Measurements from ENCODE around the gene MAGI1. TPM values are rescaled to one million over a fixed set of nuclear protein-coding genes. Genes with fewer than 3 reads are reported as not detected.

Gene MAGI1
- total and polyA plus RNA-seq, 4 donors = 9.9 to 88.1 (median 24.6) TPM

DNA sequence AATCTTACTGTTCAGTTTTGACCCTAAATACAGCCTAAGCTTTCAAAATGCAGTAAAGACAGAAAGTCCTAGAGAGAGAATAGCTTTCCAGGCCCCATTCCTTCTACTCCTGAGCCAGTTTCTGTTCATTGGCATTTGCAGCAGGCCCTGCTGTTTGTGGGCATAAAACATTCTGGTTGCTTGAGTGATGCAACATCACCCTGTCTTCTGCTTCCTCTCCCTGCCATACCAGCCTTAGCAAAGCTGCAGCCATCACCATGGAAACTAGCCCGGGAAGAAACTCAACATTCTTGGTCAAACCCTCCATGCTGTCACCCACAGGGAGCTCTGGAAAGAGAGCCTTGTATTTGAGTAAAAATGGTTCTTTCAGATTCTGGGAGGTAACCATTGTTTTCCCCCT, 325.7 kb downstream of the MAGI1 start:
- no peaks in the 10 kb centered on the region for H3K27me3 ChIP-seq (ENCODE audit: control insufficient read depth in 3 of 3, insufficient read depth in 3 of 3, low read length in 2 of 3)
- DNase-seq = peak; percentile 44 to 54 (median 48)
- no peak overlapping the region for H3K4me3 ChIP-seq
- H3K9ac ChIP-seq (ENCODE audit: insufficient read depth in 1 of 2, low read length in 2 of 2) = no peak overlapping the region
- WGBS, 2 donors = 41 to 43% methylated on average over 1 of the region's 1 CpG
- ATAC-seq (ENCODE audit: insufficient read depth, low FRiP score) = no peak
- no peak overlapping the region for H3K27ac ChIP-seq (ENCODE audit: low read depth in 1 of 2, low read length in 1 of 2)
- no peaks in the 10 kb centered on the region for H3K9me3 ChIP-seq (ENCODE audit: control insufficient read depth in 4 of 4, insufficient read depth in 3 of 4, low read length in 3 of 4)
- H3K36me3 ChIP-seq (ENCODE audit: control insufficient read depth in 4 of 4, insufficient read depth in 4 of 4, low read length in 4 of 4) = peaks cover 0 to 1% (median 0%) of the 10 kb centered on the region in 4 donors
- TF ChIP-seq, protein P1, sequence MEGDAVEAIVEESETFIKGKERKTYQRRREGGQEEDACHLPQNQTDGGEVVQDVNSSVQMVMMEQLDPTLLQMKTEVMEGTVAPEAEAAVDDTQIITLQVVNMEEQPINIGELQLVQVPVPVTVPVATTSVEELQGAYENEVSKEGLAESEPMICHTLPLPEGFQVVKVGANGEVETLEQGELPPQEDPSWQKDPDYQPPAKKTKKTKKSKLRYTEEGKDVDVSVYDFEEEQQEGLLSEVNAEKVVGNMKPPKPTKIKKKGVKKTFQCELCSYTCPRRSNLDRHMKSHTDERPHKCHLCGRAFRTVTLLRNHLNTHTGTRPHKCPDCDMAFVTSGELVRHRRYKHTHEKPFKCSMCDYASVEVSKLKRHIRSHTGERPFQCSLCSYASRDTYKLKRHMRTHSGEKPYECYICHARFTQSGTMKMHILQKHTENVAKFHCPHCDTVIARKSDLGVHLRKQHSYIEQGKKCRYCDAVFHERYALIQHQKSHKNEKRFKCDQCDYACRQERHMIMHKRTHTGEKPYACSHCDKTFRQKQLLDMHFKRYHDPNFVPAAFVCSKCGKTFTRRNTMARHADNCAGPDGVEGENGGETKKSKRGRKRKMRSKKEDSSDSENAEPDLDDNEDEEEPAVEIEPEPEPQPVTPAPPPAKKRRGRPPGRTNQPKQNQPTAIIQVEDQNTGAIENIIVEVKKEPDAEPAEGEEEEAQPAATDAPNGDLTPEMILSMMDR (IDR thresholded peaks at IDR 0.05; ENCODE audit: control extremely low read depth, extremely low read depth) = no peak
- H3K4me1 ChIP-seq (ENCODE audit: control insufficient read depth in 5 of 5, insufficient read depth in 5 of 5, low read length in 5 of 5) = peaks cover 0 to 26% (median 4%) of the 10 kb centered on the region in 5 donors

DNA sequence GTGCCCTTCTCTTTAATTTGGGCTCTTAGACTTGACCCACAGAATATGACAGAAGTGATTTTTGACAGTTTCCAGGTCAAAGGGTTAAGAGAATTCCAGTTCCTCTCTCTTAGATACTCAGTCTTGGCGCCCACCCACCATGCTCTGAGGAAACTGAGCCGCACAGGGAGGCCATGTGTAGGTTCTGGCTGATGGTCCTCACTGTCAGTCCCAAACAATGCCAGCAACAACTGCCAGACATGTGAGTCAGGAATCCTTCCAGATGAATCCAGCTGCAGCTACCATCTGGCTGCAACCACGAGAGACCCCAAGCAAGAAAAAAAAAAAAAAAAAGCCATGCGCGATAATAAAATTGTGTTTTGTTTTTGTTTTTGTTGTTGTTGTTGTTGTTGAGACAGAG, 326.6 kb downstream of the MAGI1 start:
- Histone ChIP-seq H3K27me3 (ENCODE audit: control insufficient read depth in 3 of 3, insufficient read depth in 3 of 3, low read length in 2 of 3) (no peaks in the 10 kb centered on the region), H3K36me3 (ENCODE audit: control insufficient read depth in 4 of 4, insufficient read depth in 4 of 4, low read length in 4 of 4) (peaks cover 0 to 1% (median 0%) of the 10 kb centered on the region in 4 donors), H3K4me1 (ENCODE audit: control insufficient read depth in 5 of 5, insufficient read depth in 5 of 5, low read length in 5 of 5) (peaks cover 0 to 26% (median 4%) of the 10 kb centered on the region in 5 donors), H3K9me3 (ENCODE audit: control insufficient read depth in 4 of 4, insufficient read depth in 3 of 4, low read length in 3 of 4) (no peaks in the 10 kb centered on the region), H3K4me3 (no peak overlapping the region), H3K9ac (ENCODE audit: insufficient read depth in 1 of 2, low read length in 2 of 2) (no peak overlapping the region), H3K27ac (ENCODE audit: low read depth in 1 of 2, low read length in 1 of 2) (no peak overlapping the region)
- TF ChIP-seq, protein P1 (IDR thresholded peaks at IDR 0.05; ENCODE audit: control extremely low read depth, extremely low read depth) = no peak
- ATAC-seq (ENCODE audit: insufficient read depth, low FRiP score) = no peak
- DNase-seq = peak; percentile 22 to 54 (median 52)
- WGBS, 2 donors = 76 to 89% methylated on average over 5 of the region's 5 CpGs

DNA sequence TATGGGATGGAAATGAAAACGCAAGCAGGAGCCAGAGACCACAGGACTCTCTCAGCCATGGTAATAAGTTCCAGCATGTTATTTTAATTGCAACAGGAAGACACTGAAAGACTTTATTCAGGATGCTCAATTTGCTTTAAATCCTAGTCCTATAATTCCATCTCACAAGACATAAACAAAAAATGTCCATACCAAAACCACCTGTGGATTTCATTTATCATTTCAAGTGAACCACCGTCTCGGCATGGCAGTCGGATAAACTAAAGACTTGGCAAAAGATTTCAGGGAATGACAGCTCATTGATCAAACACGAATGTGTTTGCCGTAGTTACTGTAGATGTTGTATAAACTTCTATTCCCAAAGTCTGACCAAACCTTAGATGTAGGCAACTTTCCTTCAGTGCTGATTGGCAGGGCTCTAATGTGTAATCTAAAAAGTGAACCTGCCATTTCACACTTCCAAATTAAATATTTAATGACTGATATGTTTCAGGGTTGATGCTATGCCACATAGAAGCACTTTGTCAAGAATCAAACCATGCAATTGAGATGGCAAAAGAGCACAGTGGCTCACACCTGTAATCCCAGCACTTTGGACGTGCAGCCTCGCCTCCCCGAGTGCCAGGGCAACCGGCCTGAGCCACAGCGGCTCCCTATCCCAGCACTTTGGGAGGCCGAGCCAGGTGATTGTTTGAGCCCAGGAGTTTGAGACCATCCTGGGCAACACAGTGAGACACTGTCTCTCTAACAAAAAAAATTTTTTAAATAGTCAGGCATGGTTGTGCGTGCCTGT, 331.7 kb downstream of the MAGI1 start:
- 74 to 80% methylated on average over 13 of the region's 13 CpGs for WGBS, 2 donors
- ATAC-seq (ENCODE audit: insufficient read depth, low FRiP score) (no peak), DNase-seq (peak in 1 of 3 donors; percentile 29)
- TF ChIP-seq, protein P1 (IDR thresholded peaks at IDR 0.05; ENCODE audit: control extremely low read depth, extremely low read depth) = no peak
- H3K36me3 ChIP-seq (ENCODE audit: control insufficient read depth in 4 of 4, insufficient read depth in 4 of 4, low read length in 4 of 4) = no peaks in the 10 kb centered on the region
- H3K9ac ChIP-seq (ENCODE audit: insufficient read depth in 1 of 2, low read length in 2 of 2) = no peak overlapping the region
- peaks cover 0 to 9% (median 5%) of the 10 kb centered on the region in 5 donors for H3K4me1 ChIP-seq (ENCODE audit: control insufficient read depth in 5 of 5, insufficient read depth in 5 of 5, low read length in 5 of 5)
- H3K9me3 ChIP-seq (ENCODE audit: control insufficient read depth in 4 of 4, insufficient read depth in 3 of 4, low read length in 3 of 4) = no peaks in the 10 kb centered on the region
- no peaks in the 10 kb centered on the region for H3K27me3 ChIP-seq (ENCODE audit: control insufficient read depth in 3 of 3, insufficient read depth in 3 of 3, low read length in 2 of 3)
- H3K4me3 ChIP-seq = no peak overlapping the region
- H3K27ac ChIP-seq (ENCODE audit: low read depth in 1 of 2, low read length in 1 of 2) = no peak overlapping the region

Measured in lung (tissue), 12 donors.